Measurements from ENCODE around the gene HDAC11.

HDAC11 gene

GRCh38 chr3:13540297-13540995 lies 60.3 kb downstream of the HDAC11 start:
- no peaks in the 10 kb centered on the region for H3K36me3 ChIP-seq (ENCODE audit: control insufficient read depth in 1 of 2, insufficient read depth in 2 of 2, low read length in 2 of 2)
- no peak overlapping the region for H3K4me3 ChIP-seq (ENCODE audit: low read depth in 1 of 2, low read length in 2 of 2)
- no peak overlapping the region for H3K27ac ChIP-seq (ENCODE audit: low read depth, low read length)
- no peak overlapping the region for H3K9ac ChIP-seq (ENCODE audit: low read depth in 1 of 2, low read length in 2 of 2)
- H3K4me1 ChIP-seq (ENCODE audit: control insufficient read depth in 1 of 2, insufficient read depth in 2 of 2, low read length in 2 of 2), result no peaks in the 10 kb centered on the region
- H3K27me3 ChIP-seq (ENCODE audit: control insufficient read depth in 1 of 2, insufficient read depth in 2 of 2, low read length in 2 of 2), result peaks cover 0 to 7% of the 10 kb centered on the region in 2 donors
- H3K9me3 ChIP-seq (ENCODE audit: control insufficient read depth in 1 of 2, low read length in 2 of 2), result no peaks in the 10 kb centered on the region

GRCh38 chr3:13541691-13542090 lies 61.6 kb downstream of the HDAC11 start:
- no peaks in the 10 kb centered on the region for H3K9me3 ChIP-seq (ENCODE audit: control insufficient read depth in 1 of 2, low read length in 2 of 2)
- H3K27me3 ChIP-seq (ENCODE audit: control insufficient read depth in 1 of 2, insufficient read depth in 2 of 2, low read length in 2 of 2), result peaks cover 0 to 2% of the 10 kb centered on the region in 2 donors
- no peaks in the 10 kb centered on the region for H3K4me1 ChIP-seq (ENCODE audit: control insufficient read depth in 1 of 2, insufficient read depth in 2 of 2, low read length in 2 of 2)
- H3K27ac ChIP-seq (ENCODE audit: low read depth, low read length), result no peak overlapping the region
- no peaks in the 10 kb centered on the region for H3K36me3 ChIP-seq (ENCODE audit: control insufficient read depth in 1 of 2, insufficient read depth in 2 of 2, low read length in 2 of 2)
- H3K4me3 ChIP-seq (ENCODE audit: low read depth in 1 of 2, low read length in 2 of 2), result no peak overlapping the region
- H3K9ac ChIP-seq (ENCODE audit: low read depth in 1 of 2, low read length in 2 of 2), result no peak overlapping the region

- Histone ChIP-seq H3K36me3 (ENCODE audit: control insufficient read depth in 1 of 2, insufficient read depth in 2 of 2, low read length in 2 of 2) (no peaks in the 10 kb centered on the region), H3K4me1 (ENCODE audit: control insufficient read depth in 1 of 2, insufficient read depth in 2 of 2, low read length in 2 of 2) (no peaks in the 10 kb centered on the region), H3K27ac (ENCODE audit: low read depth, low read length) (no peak overlapping the region), H3K4me3 (ENCODE audit: low read depth in 1 of 2, low read length in 2 of 2) (no peak overlapping the region), H3K9me3 (ENCODE audit: control insufficient read depth in 1 of 2, low read length in 2 of 2) (no peaks in the 10 kb centered on the region), H3K9ac (ENCODE audit: low read depth in 1 of 2, low read length in 2 of 2) (no peak overlapping the region), H3K27me3 (ENCODE audit: control insufficient read depth in 1 of 2, insufficient read depth in 2 of 2, low read length in 2 of 2) (peaks cover 0 to 2% of the 10 kb centered on the region in 2 donors)
These were observed 62.0 kb downstream of the HDAC11 start for GRCh38 chr3:13542142-13542541.

- Histone ChIP-seq H3K4me3 (ENCODE audit: low read depth in 1 of 2, low read length in 2 of 2) (no peak overlapping the region), H3K27me3 (ENCODE audit: control insufficient read depth in 1 of 2, insufficient read depth in 2 of 2, low read length in 2 of 2) (peaks cover 7 to 11% of the 10 kb centered on the region in 2 donors), H3K4me1 (ENCODE audit: control insufficient read depth in 1 of 2, insufficient read depth in 2 of 2, low read length in 2 of 2) (no peaks in the 10 kb centered on the region), H3K9me3 (ENCODE audit: control insufficient read depth in 1 of 2, low read length in 2 of 2) (no peaks in the 10 kb centered on the region), H3K27ac (ENCODE audit: low read depth, low read length) (no peak overlapping the region), H3K36me3 (ENCODE audit: control insufficient read depth in 1 of 2, insufficient read depth in 2 of 2, low read length in 2 of 2) (no peaks in the 10 kb centered on the region), H3K9ac (ENCODE audit: low read depth in 1 of 2, low read length in 2 of 2) (no peak overlapping the region)
These were observed 63.1 kb downstream of the HDAC11 start for GRCh38 chr3:13543253-13543652.

GRCh38 chr3:13544293-13544831 lies 64.3 kb downstream of the HDAC11 start:
- Histone ChIP-seq H3K27me3 (ENCODE audit: control insufficient read depth in 1 of 2, insufficient read depth in 2 of 2, low read length in 2 of 2) (peaks cover 11 to 15% of the 10 kb centered on the region in 2 donors), H3K9me3 (ENCODE audit: control insufficient read depth in 1 of 2, low read length in 2 of 2) (no peaks in the 10 kb centered on the region), H3K36me3 (ENCODE audit: control insufficient read depth in 1 of 2, insufficient read depth in 2 of 2, low read length in 2 of 2) (no peaks in the 10 kb centered on the region), H3K27ac (ENCODE audit: low read depth, low read length) (no peak overlapping the region), H3K4me3 (ENCODE audit: low read depth in 1 of 2, low read length in 2 of 2) (no peak overlapping the region), H3K9ac (ENCODE audit: low read depth in 1 of 2, low read length in 2 of 2) (no peak overlapping the region), H3K4me1 (ENCODE audit: control insufficient read depth in 1 of 2, insufficient read depth in 2 of 2, low read length in 2 of 2) (no peaks in the 10 kb centered on the region)

GRCh38 chr3:13544951-13545651 lies 65.0 kb downstream of the HDAC11 start:
- peaks cover 11 to 22% of the 10 kb centered on the region in 2 donors for H3K27me3 ChIP-seq (ENCODE audit: control insufficient read depth in 1 of 2, insufficient read depth in 2 of 2, low read length in 2 of 2)
- no peaks in the 10 kb centered on the region for H3K36me3 ChIP-seq (ENCODE audit: control insufficient read depth in 1 of 2, insufficient read depth in 2 of 2, low read length in 2 of 2)
- no peak overlapping the region for H3K4me3 ChIP-seq (ENCODE audit: low read depth in 1 of 2, low read length in 2 of 2)
- no peaks in the 10 kb centered on the region for H3K9me3 ChIP-seq (ENCODE audit: control insufficient read depth in 1 of 2, low read length in 2 of 2)
- H3K4me1 ChIP-seq (ENCODE audit: control insufficient read depth in 1 of 2, insufficient read depth in 2 of 2, low read length in 2 of 2), result no peaks in the 10 kb centered on the region
- H3K9ac ChIP-seq (ENCODE audit: low read depth in 1 of 2, low read length in 2 of 2), result no peak overlapping the region
- no peak overlapping the region for H3K27ac ChIP-seq (ENCODE audit: low read depth, low read length)

- Histone ChIP-seq H3K4me1 (ENCODE audit: control insufficient read depth in 1 of 2, insufficient read depth in 2 of 2, low read length in 2 of 2) (no peaks in the 10 kb centered on the region), H3K36me3 (ENCODE audit: control insufficient read depth in 1 of 2, insufficient read depth in 2 of 2, low read length in 2 of 2) (no peaks in the 10 kb centered on the region), H3K27ac (ENCODE audit: low read depth, low read length) (no peak overlapping the region), H3K9ac (ENCODE audit: low read depth in 1 of 2, low read length in 2 of 2) (no peak overlapping the region), H3K9me3 (ENCODE audit: control insufficient read depth in 1 of 2, low read length in 2 of 2) (no peaks in the 10 kb centered on the region), H3K4me3 (ENCODE audit: low read depth in 1 of 2, low read length in 2 of 2) (no peak overlapping the region), H3K27me3 (ENCODE audit: control insufficient read depth in 1 of 2, insufficient read depth in 2 of 2, low read length in 2 of 2) (peaks cover 11 to 25% of the 10 kb centered on the region in 2 donors)
These were observed 65.9 kb downstream of the HDAC11 start for GRCh38 chr3:13545952-13546454.

- no peak overlapping the region for H3K27ac ChIP-seq (ENCODE audit: low read depth, low read length)
- H3K36me3 ChIP-seq (ENCODE audit: control insufficient read depth in 1 of 2, insufficient read depth in 2 of 2, low read length in 2 of 2), result no peaks in the 10 kb centered on the region
- H3K9ac ChIP-seq (ENCODE audit: low read depth in 1 of 2, low read length in 2 of 2), result no peak overlapping the region
- H3K9me3 ChIP-seq (ENCODE audit: control insufficient read depth in 1 of 2, low read length in 2 of 2), result no peaks in the 10 kb centered on the region
- no peak overlapping the region for H3K4me3 ChIP-seq (ENCODE audit: low read depth in 1 of 2, low read length in 2 of 2)
- no peaks in the 10 kb centered on the region for H3K4me1 ChIP-seq (ENCODE audit: control insufficient read depth in 1 of 2, insufficient read depth in 2 of 2, low read length in 2 of 2)
- peaks cover 11 to 25% of the 10 kb centered on the region in 2 donors for H3K27me3 ChIP-seq (ENCODE audit: control insufficient read depth in 1 of 2, insufficient read depth in 2 of 2, low read length in 2 of 2)
These were observed 66.6 kb downstream of the HDAC11 start for GRCh38 chr3:13546667-13547171.

GRCh38 chr3:13547591-13548371 lies 67.7 kb downstream of the HDAC11 start:
- Histone ChIP-seq H3K9me3 (ENCODE audit: control insufficient read depth in 1 of 2, low read length in 2 of 2) (no peaks in the 10 kb centered on the region), H3K27me3 (ENCODE audit: control insufficient read depth in 1 of 2, insufficient read depth in 2 of 2, low read length in 2 of 2) (peaks cover 11 to 25% of the 10 kb centered on the region in 2 donors), H3K27ac (ENCODE audit: low read depth, low read length) (no peak overlapping the region), H3K4me3 (ENCODE audit: low read depth in 1 of 2, low read length in 2 of 2) (no peak overlapping the region), H3K36me3 (ENCODE audit: control insufficient read depth in 1 of 2, insufficient read depth in 2 of 2, low read length in 2 of 2) (no peaks in the 10 kb centered on the region), H3K4me1 (ENCODE audit: control insufficient read depth in 1 of 2, insufficient read depth in 2 of 2, low read length in 2 of 2) (no peaks in the 10 kb centered on the region), H3K9ac (ENCODE audit: low read depth in 1 of 2, low read length in 2 of 2) (no peak overlapping the region)
